Stimulated activated CD4-positive, alpha-beta T cell treated with anti-CD3 and anti-CD28 coated beads, Interleukin-1b, Interleukin-23, amount 100 ng/mL, for 1 hour (primary cell): Measurements from ENCODE around the gene TNNI2.
A peak's percentile ranks its signal among the peaks of the same experiment; 100 is the strongest.

Experiments
- DNase-seq, 2 donors: peaks; one replicate each; pipeline ENCODE4 v3.0.0-alpha.2; 2020; ENCODE audit warnings: low read depth in 2 of 2

TNNI2 gene

DNA sequence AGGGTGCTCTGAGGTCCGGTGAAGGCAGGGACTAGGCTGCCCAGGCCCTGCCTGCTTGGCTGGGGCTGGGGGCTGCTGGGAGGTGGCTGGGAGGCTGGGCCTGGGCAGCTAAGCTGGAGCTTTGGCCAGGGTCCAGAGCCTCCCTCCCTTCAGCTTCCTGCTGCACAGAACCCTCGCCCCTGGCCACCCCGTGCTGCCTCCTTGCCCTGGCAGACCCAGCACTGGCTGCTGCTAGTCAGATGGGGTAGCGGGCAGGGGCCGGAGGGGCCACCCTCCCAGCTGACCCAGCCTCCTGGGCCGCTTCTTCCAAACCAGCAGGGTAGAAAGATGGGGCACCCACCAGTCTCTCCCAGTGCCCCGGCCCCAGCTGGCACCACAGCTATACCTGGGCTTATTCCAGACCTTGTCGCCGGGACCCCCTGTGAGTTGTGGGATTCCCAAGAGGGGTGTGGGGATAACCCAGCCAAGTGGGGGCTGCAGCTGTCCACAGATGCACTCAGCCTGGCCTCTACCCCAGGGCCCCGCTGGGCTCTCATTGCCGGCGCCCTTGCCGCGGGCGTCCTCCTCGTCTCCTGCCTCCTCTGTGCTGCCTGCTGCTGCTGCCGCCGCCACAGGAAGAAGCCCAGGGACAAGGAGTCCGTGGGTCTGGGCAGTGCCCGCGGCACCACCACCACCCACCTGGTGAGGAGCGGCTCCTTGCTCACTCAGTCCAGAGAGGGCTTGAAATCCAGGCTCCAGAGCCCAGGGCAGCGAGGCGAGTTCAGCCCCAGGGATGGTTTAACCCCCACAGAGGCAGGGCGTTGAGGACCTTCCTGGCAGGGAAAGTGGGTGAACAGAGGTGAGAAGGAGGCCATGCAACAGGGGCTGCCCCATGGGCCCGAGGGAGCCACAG is 3.8 kb upstream of the TNNI2 start, which contains the start of gene SYT8:
Gene SYT8 (plus strand): TSS at position 212 of the 892 bp plus-strand sequence. CDS start 116 bp downstream, at position 328.
- no peak for DNase-seq

DNA sequence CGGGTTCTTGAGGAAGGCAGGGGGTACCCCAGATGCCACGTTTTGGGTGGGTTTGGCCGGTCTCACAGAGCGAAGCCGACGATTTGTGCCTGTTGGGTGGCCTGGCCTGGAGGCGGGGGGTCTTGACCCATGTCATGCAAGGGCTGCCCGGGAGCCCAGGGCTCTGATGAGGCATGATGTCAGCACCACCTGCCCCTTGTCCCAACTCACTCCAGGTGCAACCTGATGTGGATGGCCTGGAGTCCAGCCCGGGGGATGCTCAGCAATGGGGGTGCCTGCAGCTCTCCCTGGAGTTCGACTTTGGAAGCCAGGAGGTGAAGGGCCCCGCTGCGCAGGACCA is 3.1 kb upstream of the TNNI2 start:
- no peak for DNase-seq

GRCh38 chr11:1836011-1836945 is 2.5 kb upstream of the TNNI2 start:
- no peak for DNase-seq

GRCh38 chr11:1837171-1838076 is 1.4 kb upstream of the TNNI2 start:
- DNase-seq = peak; percentile 50 to 67

DNA sequence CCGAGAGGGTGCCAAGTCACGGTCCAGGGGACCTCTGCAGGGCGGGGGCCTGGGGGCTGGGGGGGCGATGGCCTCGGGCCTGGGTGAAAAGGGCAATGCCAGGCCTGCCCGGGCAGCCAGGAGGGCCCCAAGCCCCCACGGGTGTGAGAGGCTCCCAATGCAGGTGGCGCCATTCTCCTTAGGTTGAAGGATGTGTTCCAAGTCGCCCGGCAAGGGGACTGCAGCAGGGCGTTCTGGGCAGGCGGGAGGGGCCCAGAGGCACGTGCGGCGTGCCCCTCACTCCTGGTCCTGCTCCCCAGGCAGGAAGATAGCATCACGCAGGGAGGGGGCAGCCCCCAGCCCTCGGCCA is 730 bp upstream of the TNNI2 start:
- DNase-seq = no peak

- DNase-seq = no peak
Observed at GRCh38 chr11:1839204-1839923, 583 bp downstream of the TNNI2 start.

DNA sequence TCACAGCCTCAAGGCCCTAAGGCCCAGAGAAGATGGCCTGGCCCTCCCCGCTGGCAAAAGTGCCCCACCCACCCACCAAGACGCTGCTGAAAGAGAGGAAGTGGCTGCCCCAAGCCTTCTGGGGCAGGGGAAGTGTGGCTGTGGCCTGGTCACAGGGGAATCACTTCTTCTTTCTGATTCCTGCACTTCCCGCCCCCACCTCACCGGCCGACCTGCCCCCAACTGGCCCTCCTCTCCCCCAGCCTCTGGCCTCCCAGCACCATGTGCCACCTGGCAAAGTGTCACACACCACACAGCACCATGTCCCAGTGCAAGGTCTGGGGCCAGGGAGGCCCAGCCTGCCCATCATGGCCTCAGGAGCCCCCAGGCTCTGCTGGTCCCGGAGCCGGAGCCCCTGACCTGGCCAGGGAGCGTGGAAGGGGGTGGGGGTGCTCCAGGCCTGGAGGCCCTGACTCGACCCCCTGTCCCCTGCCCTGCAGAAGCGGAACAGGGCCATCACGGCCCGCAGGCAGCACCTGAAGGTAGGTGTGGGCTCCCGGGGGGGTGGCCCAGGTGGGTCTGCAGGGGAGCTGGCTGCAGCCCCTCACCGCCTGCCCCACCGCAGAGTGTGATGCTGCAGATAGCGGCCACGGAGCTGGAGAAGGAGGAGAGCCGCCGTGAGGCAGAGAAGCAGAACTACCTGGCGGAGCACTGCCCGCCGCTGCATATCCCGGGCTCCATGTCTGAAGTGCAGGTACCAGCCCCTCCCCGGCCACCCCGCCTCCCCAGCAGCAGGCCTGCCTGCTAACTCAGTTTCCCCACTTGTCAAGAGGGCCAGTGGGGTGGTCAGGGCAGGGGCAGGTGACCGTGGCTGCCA is 1.4 kb downstream of the TNNI2 start:
- no peak for DNase-seq

GRCh38 chr11:1840780-1841480 is 2.1 kb downstream of the TNNI2 start:
- DNase-seq = no peak

- DNase-seq = no peak
Observed at GRCh38 chr11:1841511-1842148, 2.8 kb downstream of the TNNI2 start.

GRCh38 chr11:1842149-1843097 is 3.6 kb downstream of the TNNI2 start:
- DNase-seq = no peak

DNA sequence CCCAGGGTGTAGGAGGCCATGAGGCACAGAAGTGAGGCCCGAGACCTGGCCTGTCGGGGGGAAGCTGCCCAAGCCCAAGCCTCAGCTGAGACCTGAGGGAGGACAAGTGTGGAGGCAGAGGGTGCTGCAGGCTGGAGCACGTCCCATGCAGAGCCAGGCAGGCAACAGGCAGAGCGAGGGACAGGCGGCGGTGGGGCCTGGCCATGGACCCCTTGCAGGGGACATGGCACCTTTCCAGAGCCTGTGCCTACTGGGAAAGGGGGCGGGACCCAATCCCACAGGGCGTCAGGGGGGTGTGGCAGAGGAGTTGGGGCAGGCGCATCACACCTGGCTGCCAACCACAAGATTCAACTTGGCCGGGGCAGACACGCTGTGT is 4.3 kb downstream of the TNNI2 start:
- no peak for DNase-seq

- DNase-seq = no peak
Observed at GRCh38 chr11:1843796-1844195, 5.0 kb downstream of the TNNI2 start.

GRCh38 chr11:1844221-1845094 is 5.7 kb downstream of the TNNI2 start:
- DNase-seq = peak in 1 of 2 donors; percentile 10

GRCh38 chr11:1845095-1845429 is 6.3 kb downstream of the TNNI2 start:
- DNase-seq = no peak

DNA sequence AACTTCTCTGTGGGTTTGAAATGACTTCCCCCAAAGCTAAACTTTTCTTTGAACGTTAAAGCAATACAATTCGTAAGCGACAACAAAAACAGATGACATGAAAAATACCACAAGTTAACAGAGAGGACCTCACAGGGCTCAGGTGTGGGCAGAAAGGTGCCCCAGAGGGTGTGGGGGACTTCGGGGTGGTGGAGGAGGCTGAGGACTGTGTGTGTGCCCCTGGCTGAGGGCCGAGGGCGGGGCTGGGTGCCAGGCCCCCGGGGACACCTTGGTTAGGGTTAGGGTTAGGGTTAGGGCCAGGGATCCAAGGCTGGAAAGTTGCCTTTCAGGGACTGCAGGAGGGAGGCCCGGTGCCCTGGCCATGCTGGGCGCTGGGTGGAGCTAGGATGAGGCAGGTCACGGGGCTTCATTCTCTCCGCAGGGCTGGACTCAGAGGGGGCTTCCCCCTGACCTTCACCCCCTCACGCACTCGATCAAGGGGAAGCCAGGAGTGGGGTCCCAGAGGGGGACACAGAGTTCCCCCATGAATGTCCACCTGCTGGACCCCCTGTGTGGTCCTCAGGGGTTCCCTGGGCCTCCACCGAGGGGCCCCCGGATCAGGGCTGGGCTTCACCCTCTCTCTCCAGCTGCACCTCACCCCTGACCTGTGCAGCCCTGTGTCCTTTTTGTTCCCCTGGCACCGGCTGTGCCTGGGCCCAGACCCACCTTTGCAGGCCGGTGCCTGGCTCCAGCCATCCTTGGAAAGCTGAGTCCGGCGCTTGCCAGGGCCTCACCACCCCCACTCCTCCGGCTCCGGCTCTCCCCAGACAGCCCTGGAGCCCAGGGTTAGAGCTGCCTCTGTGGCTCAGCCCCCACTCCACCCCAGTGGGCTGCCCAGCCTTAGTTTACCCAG is 7.0 kb downstream of the TNNI2 start:
- DNase-seq = no peak

- DNase-seq = no peak
Observed at GRCh38 chr11:1846453-1846932, 7.7 kb downstream of the TNNI2 start.
